GM12878 (cell line): ENCODE results near the gene WDR45B. TPM values are rescaled to one million over a fixed set of nuclear protein-coding genes. Genes with fewer than 3 reads are reported as not detected.

Experiments
- E4F1 ChIP-seq: fragments of 450-650 bp; IDR thresholded peaks from 2 replicates; pipeline ENCODE4 v1.6.1; 2018; ENCODE audit warnings: borderline replicate concordance, mild to moderate bottlenecking; ENCODE audit not compliant: partially characterized antibody
- FOXM1 ChIP-seq: IDR thresholded peaks from 2 replicates; pipeline ENCODE4 v1.6.1; 2012; ENCODE audit warnings: low read depth, mild to moderate bottlenecking, inconsistent platforms, low read length, moderate library complexity
- NRF1 ChIP-seq: conservative IDR thresholded peaks from 2 replicates; pipeline ENCODE4 v1.6.1; 2011; ENCODE audit warnings: mild to moderate bottlenecking, low read depth, low read length, improper control_type of control experiment
- PKNOX1 ChIP-seq: fragments of 450-650 bp; IDR thresholded peaks from 2 replicates; pipeline ENCODE4 v1.6.1; 2016; ENCODE audit warnings: mild to moderate bottlenecking
- RELB ChIP-seq: fragments of 450-650 bp; IDR thresholded peaks from 2 replicates; pipeline ENCODE4 v1.6.1; 2017; ENCODE audit warnings: low read depth, mild to moderate bottlenecking, moderate library complexity
- YY1 ChIP-seq: IDR thresholded peaks from 2 replicates; pipeline ENCODE4 v1.6.1; 2011; ENCODE audit warnings: low read depth, mild to moderate bottlenecking, low read length
- ZBTB4 ChIP-seq: fragments of 450-650 bp; formaldehyde crosslinking; IDR thresholded peaks from 2 replicates; pipeline ENCODE4 v1.4.0; 2022; ENCODE audit warnings: mild to moderate bottlenecking, moderate library complexity
- ZNF384 ChIP-seq: IDR thresholded peaks from 2 replicates; pipeline ENCODE4 v1.6.1; 2012; ENCODE audit warnings: low read depth, mild to moderate bottlenecking, low read length, improper control_type of control experiment, borderline replicate concordance
- polyA plus RNA-seq, 11 experiments: library from polyadenylated mRNA; depleted of rRNA in 4 of 11; unstranded in 6 of 11; stranded (reverse) in 5 of 11; fragments of >200 nt; fragmentation: Nextera tagmentation in 4 of 11; fragmentation: Illumina TruSeq in 1 of 11; extraction: Ambion mirVana in 4 of 11; extraction: Trizol in 1 of 11; gene quantifications; 1 replicate in 1 of 11; 2 replicates in 10 of 11; pipeline versions ENCODE4 v1.2.1 to v1.2.3, GENCODE V29; 2011 to 2016; ENCODE audit warnings: inconsistent platforms in 2 of 11, missing spikeins in 2 of 11, low read depth in 1 of 11
- total RNA-seq, 4 experiments: library from RNA; depleted of rRNA in 3 of 4; stranded (reverse); fragments of >200 nt in 3 of 4; fragmentation: Illumina TruSeq in 1 of 4; extraction: Trizol in 1 of 4; gene quantifications; 2 replicates each; pipeline versions ENCODE4 v1.2.1 to v1.2.3, GENCODE V29; 2013 to 2021

WDR45B gene
- total and polyA plus RNA-seq, 10 of the 15 experiments (the other 5 are each of a cell fraction or from before 2014, with no cell fraction given) = 1.0 to 73.7 (median 26.6) TPM

GRCh38 chr17:82664701-82665182, 16.5 kb upstream of the WDR45B start (continued):
- TF ChIP-seq E4F1 (no peak), RELB (no peak), YY1 (no peak), FOXM1 (no peak), ZNF384 (no peak), NRF1 (no peak), ZBTB4 (CRISPR knock-in tag) (no peak), PKNOX1 (no peak)
